K562 (cell line): ENCODE measurements around the gene TADA1. TPM values are rescaled to one million over a fixed set of nuclear protein-coding genes. Genes with fewer than 3 reads are reported as not detected.

Experiments used
- BRF1 ChIP-seq: IDR thresholded peaks from 3 replicates; pipeline ENCODE4 v1.6.1; 2011; ENCODE audit warnings: borderline replicate concordance, mild to moderate bottlenecking; ENCODE audit not compliant: insufficient read length; ENCODE audit errors: extremely low read depth
- CREBBP ChIP-seq: IDR thresholded peaks from one replicate; pipeline ENCODE4 v1.6.1; 2012; ENCODE audit warnings: low read depth, mild to moderate bottlenecking, control low read depth, inconsistent platforms, low read length
- E2F6 ChIP-seq, 2 experiments: IDR thresholded peaks; 2 replicates each; pipeline ENCODE4 v1.6.1; 2011; ENCODE audit warnings: borderline replicate concordance in 1 of 2, control low read depth in 1 of 2, low read depth in 1 of 2, low read length in 1 of 2, mild to moderate bottlenecking in 1 of 2, mixed read lengths in 1 of 2, moderate library complexity in 1 of 2; ENCODE audit not compliant: insufficient read depth in 1 of 2, insufficient read length in 1 of 2, poor library complexity in 1 of 2, severe bottlenecking in 1 of 2; ENCODE audit errors: extremely low read depth in 1 of 2
- KDM4B ChIP-seq, 2 experiments: fragments of 450-650 bp in 1 of 2; sonication (generic) in 1 of 2; IDR thresholded peaks; 2 replicates each; pipeline ENCODE4 v1.6.1; 2016 to 2017; ENCODE audit warnings: borderline replicate concordance in 2 of 2, antibody characterized with exemption in 1 of 2, low read depth in 1 of 2, mild to moderate bottlenecking in 1 of 2
- MTA2 ChIP-seq: fragments of 450-650 bp; IDR thresholded peaks from 2 replicates; pipeline ENCODE4 v1.6.1; 2016; ENCODE audit warnings: low read depth
- MTF1 ChIP-seq: fragments of 250-450 bp; sonication (Bioruptor Pico); IDR thresholded peaks from 2 replicates; pipeline ENCODE4 v1.9.0; 2021; ENCODE audit warnings: moderate library complexity, mild to moderate bottlenecking, inconsistent platforms, borderline replicate concordance
- NFIX ChIP-seq: fragments of 250-450 bp; sonication (Bioruptor Pico); IDR thresholded peaks from 2 replicates; pipeline ENCODE4 v1.4.0; 2020; ENCODE audit warnings: low read depth, mild to moderate bottlenecking, moderate library complexity
- NR2C2 ChIP-seq, 2 experiments: fragments of 200-800 bp in 1 of 2; sonication (Bioruptor generic) in 1 of 2; sonication (generic) in 1 of 2; formaldehyde crosslinking in 1 of 2; IDR thresholded peaks; 2 replicates each; pipeline versions ENCODE4 v1.6.1 to v1.8.0; 2016 to 2022; ENCODE audit warnings: mild to moderate bottlenecking in 1 of 2, missing compliant biosample characterization in 1 of 2, missing genetic modification characterization in 1 of 2, missing genetic modification reagents in 1 of 2
- SRSF1 ChIP-seq: fragments of 200-400 bp; formaldehyde crosslinking; IDR thresholded peaks from 2 replicates; pipeline ENCODE4 v1.6.1; 2017; ENCODE audit warnings: mild to moderate bottlenecking, low read depth, low read length, moderate library complexity
- YBX1 ChIP-seq: fragments of 450-650 bp; IDR thresholded peaks from 2 replicates; pipeline ENCODE4 v1.7.1; 2016; ENCODE audit warnings: mild to moderate bottlenecking
- ZNF121 ChIP-seq: sonication (generic); formaldehyde crosslinking; conservative IDR thresholded peaks from 2 replicates; pipeline ENCODE4 v1.8.0; 2022; ENCODE audit warnings: missing genetic modification reagents
- ZNF212 ChIP-seq: fragments of 450-650 bp; formaldehyde crosslinking; IDR thresholded peaks from 2 replicates; pipeline ENCODE4 v1.4.0; 2020; ENCODE audit warnings: mild to moderate bottlenecking
- ZNF76 ChIP-seq: fragments of 250-450 bp; sonication (Bioruptor Pico); IDR thresholded peaks from 2 replicates; pipeline ENCODE4 v1.4.0; 2020; ENCODE audit warnings: mild to moderate bottlenecking, moderate library complexity, borderline replicate concordance
- polyA plus RNA-seq, 8 experiments: library from polyadenylated mRNA; depleted of rRNA in 4 of 8; stranded (reverse) in 5 of 8; unstranded in 3 of 8; fragments of >200 nt; fragmentation: Nextera tagmentation in 2 of 8; fragmentation: Illumina TruSeq in 1 of 8; extraction: Ambion mirVana in 2 of 8; extraction: Trizol in 1 of 8; gene quantifications; 2 replicates each; pipeline versions ENCODE4 v1.2.1 to v1.2.3, GENCODE V29; 2011 to 2014; ENCODE audit warnings: inconsistent platforms in 1 of 8, missing spikeins in 1 of 8
- total RNA-seq, 7 experiments: library from RNA; depleted of rRNA in 6 of 7; stranded (reverse); fragments of >200 nt in 6 of 7; fragmentation: Illumina TruSeq in 2 of 7; extraction: Trizol in 2 of 7; gene quantifications; 2 replicates each; pipeline versions ENCODE4 v1.2.1 to v1.2.3, GENCODE V29; 2011 to 2021; ENCODE audit warnings: low replicate concordance in 1 of 7
- TF ChIP-seq, protein P1 (sequence below): fragments of 200-800 bp; sonication (Bioruptor generic); IDR thresholded peaks from 2 replicates; pipeline ENCODE4 v1.6.1; 2017; ENCODE audit warnings: missing genetic modification characterization, missing compliant biosample characterization
- TF ChIP-seq, protein P2 (sequence below), 2 experiments: fragments of 450-650 bp; formaldehyde crosslinking in 1 of 2; IDR thresholded peaks; 2 replicates each; pipeline versions ENCODE4 v1.4.0 to v1.6.1; 2014 to 2020; ENCODE audit warnings: mild to moderate bottlenecking in 2 of 2, borderline replicate concordance in 1 of 2, low read depth in 1 of 2

Gene TADA1
- total and polyA plus RNA-seq, 9 of the 15 experiments (the other 6 are each of a cell fraction or from before 2014, with no cell fraction given) = 15.9 to 76.5 (median 28.7) TPM

- TF ChIP-seq NR2C2 (CRISPR knock-in tag; IDR thresholded peaks at IDR 0.05) = no peak
- no peak; the same call in 1 of the 2 replicates for TF ChIP-seq NR2C2 (tag; IDR thresholded peaks at IDR 0.05)
- no peak for TF ChIP-seq MTA2
- no peak for TF ChIP-seq YBX1
- TF ChIP-seq, protein P1, sequence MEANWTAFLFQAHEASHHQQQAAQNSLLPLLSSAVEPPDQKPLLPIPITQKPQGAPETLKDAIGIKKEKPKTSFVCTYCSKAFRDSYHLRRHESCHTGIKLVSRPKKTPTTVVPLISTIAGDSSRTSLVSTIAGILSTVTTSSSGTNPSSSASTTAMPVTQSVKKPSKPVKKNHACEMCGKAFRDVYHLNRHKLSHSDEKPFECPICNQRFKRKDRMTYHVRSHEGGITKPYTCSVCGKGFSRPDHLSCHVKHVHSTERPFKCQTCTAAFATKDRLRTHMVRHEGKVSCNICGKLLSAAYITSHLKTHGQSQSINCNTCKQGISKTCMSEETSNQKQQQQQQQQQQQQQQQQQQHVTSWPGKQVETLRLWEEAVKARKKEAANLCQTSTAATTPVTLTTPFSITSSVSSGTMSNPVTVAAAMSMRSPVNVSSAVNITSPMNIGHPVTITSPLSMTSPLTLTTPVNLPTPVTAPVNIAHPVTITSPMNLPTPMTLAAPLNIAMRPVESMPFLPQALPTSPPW (CRISPR knock-in tag) = peak; percentile 77
- no peak for TF ChIP-seq ZNF212
- TF ChIP-seq MTF1 (CRISPR knock-in tag) = no peak
- TF ChIP-seq CREBBP = no peak
- no peak for TF ChIP-seq NFIX (CRISPR knock-in tag)
- no peak for TF ChIP-seq ZNF121 (CRISPR knock-in tag)
- no peak for TF ChIP-seq SRSF1
- TF ChIP-seq BRF1 = no peak
- TF ChIP-seq, protein P2, sequence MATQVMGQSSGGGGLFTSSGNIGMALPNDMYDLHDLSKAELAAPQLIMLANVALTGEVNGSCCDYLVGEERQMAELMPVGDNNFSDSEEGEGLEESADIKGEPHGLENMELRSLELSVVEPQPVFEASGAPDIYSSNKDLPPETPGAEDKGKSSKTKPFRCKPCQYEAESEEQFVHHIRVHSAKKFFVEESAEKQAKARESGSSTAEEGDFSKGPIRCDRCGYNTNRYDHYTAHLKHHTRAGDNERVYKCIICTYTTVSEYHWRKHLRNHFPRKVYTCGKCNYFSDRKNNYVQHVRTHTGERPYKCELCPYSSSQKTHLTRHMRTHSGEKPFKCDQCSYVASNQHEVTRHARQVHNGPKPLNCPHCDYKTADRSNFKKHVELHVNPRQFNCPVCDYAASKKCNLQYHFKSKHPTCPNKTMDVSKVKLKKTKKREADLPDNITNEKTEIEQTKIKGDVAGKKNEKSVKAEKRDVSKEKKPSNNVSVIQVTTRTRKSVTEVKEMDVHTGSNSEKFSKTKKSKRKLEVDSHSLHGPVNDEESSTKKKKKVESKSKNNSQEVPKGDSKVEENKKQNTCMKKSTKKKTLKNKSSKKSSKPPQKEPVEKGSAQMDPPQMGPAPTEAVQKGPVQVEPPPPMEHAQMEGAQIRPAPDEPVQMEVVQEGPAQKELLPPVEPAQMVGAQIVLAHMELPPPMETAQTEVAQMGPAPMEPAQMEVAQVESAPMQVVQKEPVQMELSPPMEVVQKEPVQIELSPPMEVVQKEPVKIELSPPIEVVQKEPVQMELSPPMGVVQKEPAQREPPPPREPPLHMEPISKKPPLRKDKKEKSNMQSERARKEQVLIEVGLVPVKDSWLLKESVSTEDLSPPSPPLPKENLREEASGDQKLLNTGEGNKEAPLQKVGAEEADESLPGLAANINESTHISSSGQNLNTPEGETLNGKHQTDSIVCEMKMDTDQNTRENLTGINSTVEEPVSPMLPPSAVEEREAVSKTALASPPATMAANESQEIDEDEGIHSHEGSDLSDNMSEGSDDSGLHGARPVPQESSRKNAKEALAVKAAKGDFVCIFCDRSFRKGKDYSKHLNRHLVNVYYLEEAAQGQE (IDR thresholded peaks at IDR 0.05; ENCODE audit: borderline replicate concordance) = no peak
- TF ChIP-seq, protein P2 (CRISPR knock-in tag; IDR thresholded peaks at IDR 0.05; ENCODE audit: low read depth) = no peak
- TF ChIP-seq KDM4B (IDR thresholded peaks at IDR 0.05; ENCODE audit: borderline replicate concordance in 2 of 2, low read depth in 1 of 2) = 0 out of 4 replicates have a peak, but pooled peaks of 1 of the 2 experiments have one; percentile 60
- TF ChIP-seq ZNF76 (CRISPR knock-in tag) = no peak
- TF ChIP-seq E2F6 (IDR thresholded peaks at IDR 0.05; ENCODE audit: borderline replicate concordance in 1 of 2, extremely low read depth in 1 of 2, insufficient read depth in 1 of 2, insufficient read length in 1 of 2, low read depth in 1 of 2, low read length in 1 of 2, poor library complexity in 1 of 2, severe bottlenecking in 1 of 2) = peak in 1 of 2 experiments; percentile 44
Measured at GRCh38 chr1:166839600-166840308, 36.3 kb downstream of the TADA1 start (continued).
